ENCODE measurements around the gene TBCCD1. TPM values are rescaled to one million over a fixed set of nuclear protein-coding genes. Genes with fewer than 3 reads are reported as not detected.

Gene TBCCD1
- total and polyA plus RNA-seq, 10 donors = 3.7 to 22.1 (median 12.6) TPM

- intact Hi-C loops (cut with DNase I; ENCODE audit: low total_unique reads) = no loop called here
- TF ChIP-seq, protein P1, sequence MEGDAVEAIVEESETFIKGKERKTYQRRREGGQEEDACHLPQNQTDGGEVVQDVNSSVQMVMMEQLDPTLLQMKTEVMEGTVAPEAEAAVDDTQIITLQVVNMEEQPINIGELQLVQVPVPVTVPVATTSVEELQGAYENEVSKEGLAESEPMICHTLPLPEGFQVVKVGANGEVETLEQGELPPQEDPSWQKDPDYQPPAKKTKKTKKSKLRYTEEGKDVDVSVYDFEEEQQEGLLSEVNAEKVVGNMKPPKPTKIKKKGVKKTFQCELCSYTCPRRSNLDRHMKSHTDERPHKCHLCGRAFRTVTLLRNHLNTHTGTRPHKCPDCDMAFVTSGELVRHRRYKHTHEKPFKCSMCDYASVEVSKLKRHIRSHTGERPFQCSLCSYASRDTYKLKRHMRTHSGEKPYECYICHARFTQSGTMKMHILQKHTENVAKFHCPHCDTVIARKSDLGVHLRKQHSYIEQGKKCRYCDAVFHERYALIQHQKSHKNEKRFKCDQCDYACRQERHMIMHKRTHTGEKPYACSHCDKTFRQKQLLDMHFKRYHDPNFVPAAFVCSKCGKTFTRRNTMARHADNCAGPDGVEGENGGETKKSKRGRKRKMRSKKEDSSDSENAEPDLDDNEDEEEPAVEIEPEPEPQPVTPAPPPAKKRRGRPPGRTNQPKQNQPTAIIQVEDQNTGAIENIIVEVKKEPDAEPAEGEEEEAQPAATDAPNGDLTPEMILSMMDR (IDR thresholded peaks at IDR 0.05 in 8 of 11, conservative IDR thresholded peaks at IDR 0.05 in 3 of 11) = no peak
- TF ChIP-seq POLR2A (IDR thresholded peaks at IDR 0.05) (no peak), POLR2AphosphoS5 (IDR thresholded peaks at IDR 0.05) (no peak)
- 91 to 98% (median 95%) methylated on average over 3 of the region's 3 CpGs for WGBS, 5 donors
- H3K9me3 ChIP-seq = no peaks in the 10 kb centered on the region
- no peaks in the 10 kb centered on the region for H3K27me3 ChIP-seq (replicated peaks in 1 of 7)
- DNase-seq = no peak
- peaks cover 4 to 100% (median 95%) of the 10 kb centered on the region in 6 donors for H3K36me3 ChIP-seq
- no peak overlapping the region for H3K4me3 ChIP-seq
- peaks cover 0 to 25% (median 3%) of the 10 kb centered on the region in 6 donors for H3K4me1 ChIP-seq
- H3K27ac ChIP-seq = no peak overlapping the region
These were observed 13.6 kb upstream of the TBCCD1 start for GRCh38 chr3:186580785-186581184.

GRCh38 chr3:186577521-186577920 lies 10.4 kb upstream of the TBCCD1 start:
- H3K4me3 ChIP-seq = no peak overlapping the region
- no peaks in the 10 kb centered on the region for H3K27me3 ChIP-seq (replicated peaks in 1 of 7)
- WGBS, 5 donors = 57 to 78% (median 70%) methylated on average over 2 of the region's 2 CpGs
- peaks cover 0 to 100% (median 87%) of the 10 kb centered on the region in 6 donors for H3K36me3 ChIP-seq
- H3K4me1 ChIP-seq = peaks cover 4 to 54% (median 16%) of the 10 kb centered on the region in 6 donors
- no peak for DNase-seq
- no peaks in the 10 kb centered on the region for H3K9me3 ChIP-seq
- TF ChIP-seq POLR2AphosphoS5 (IDR thresholded peaks at IDR 0.05) = no peak
- TF ChIP-seq POLR2A (IDR thresholded peaks at IDR 0.05) = no peak
- TF ChIP-seq, protein P1 (IDR thresholded peaks at IDR 0.05 in 8 of 11, conservative IDR thresholded peaks at IDR 0.05 in 3 of 11) = no peak
- H3K27ac ChIP-seq = no peak overlapping the region
- intact Hi-C loops (cut with DNase I; ENCODE audit: low total_unique reads) = loop anchor here (10.0 kb wide), 1 partner anchor 207 kb away; the partner anchor contains the start of gene EIF4A2

GRCh38 chr3:186571644-186572013 lies 4.5 kb upstream of the TBCCD1 start:
- no peak for DNase-seq
- peak overlapping the region; percentile 68 to 92 (median 80) for H3K4me3 ChIP-seq
- peaks cover 0 to 47% (median 32%) of the 10 kb centered on the region in 6 donors for H3K36me3 ChIP-seq
- no peaks in the 10 kb centered on the region for H3K9me3 ChIP-seq
- WGBS, 5 donors = 22 to 35% (median 24%) methylated on average over 2 of the region's 2 CpGs
- H3K27ac ChIP-seq = peak overlapping the region in 7 of 8 donors; percentile 90 to 97 (median 94)
- no peaks in the 10 kb centered on the region for H3K27me3 ChIP-seq (replicated peaks in 1 of 7)
- TF ChIP-seq POLR2AphosphoS5 (IDR thresholded peaks at IDR 0.05) = no peak
- TF ChIP-seq, protein P1 (IDR thresholded peaks at IDR 0.05 in 8 of 11, conservative IDR thresholded peaks at IDR 0.05 in 3 of 11) = no peak
- peaks cover 23 to 84% (median 45%) of the 10 kb centered on the region in 6 donors for H3K4me1 ChIP-seq
- intact Hi-C loops (cut with DNase I; ENCODE audit: low total_unique reads) = loop anchor here (10.0 kb wide), 1 partner anchor 213 kb away; the partner anchor contains the start of gene EIF4A2

DNA sequence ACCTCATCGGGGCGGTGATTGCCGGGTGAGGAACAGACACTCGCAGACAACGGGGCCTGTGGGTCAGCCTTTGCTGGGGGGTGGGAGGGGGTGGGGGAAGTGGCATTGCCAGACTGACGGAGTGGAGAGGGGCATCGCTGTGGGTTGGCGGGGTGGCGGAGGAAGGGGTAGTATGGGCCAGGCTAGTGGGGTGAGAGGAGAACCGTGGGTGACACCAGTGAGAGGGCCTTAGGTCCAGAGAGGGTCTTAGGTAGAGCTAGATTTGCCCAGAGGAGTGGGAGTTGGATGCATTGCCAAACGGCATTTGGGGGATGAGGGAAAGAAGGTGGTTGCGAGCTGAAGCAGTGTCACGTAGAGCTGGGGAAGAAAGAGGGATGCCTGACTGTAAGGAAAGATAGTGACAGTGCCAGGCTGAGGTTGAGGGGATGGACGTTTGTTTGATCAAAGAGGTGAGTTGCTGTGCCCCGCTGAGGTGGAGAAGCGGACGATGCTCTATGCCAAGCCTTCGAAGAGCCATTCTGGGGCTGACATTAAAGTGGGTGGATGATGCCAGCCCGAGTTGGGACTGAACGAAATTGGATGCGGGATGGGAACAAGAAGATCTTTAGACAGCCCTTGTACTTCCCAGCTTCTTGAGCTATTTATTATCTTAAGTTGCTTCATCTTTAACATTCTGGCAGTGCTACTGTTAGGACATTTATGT lies 4.0 kb upstream of the TBCCD1 start:
- peak; percentile 74 for DNase-seq
- WGBS, 5 donors = 6 to 9% (median 8%) methylated on average over 20 to 21 of the region's 21 CpGs
- H3K27ac ChIP-seq = peak overlapping the region; percentile 87 to 97 (median 93)
- no peaks in the 10 kb centered on the region for H3K27me3 ChIP-seq (replicated peaks in 1 of 7)
- TF ChIP-seq, protein P1 (IDR thresholded peaks at IDR 0.05 in 8 of 11, conservative IDR thresholded peaks at IDR 0.05 in 3 of 11) = no peak
- TF ChIP-seq POLR2A (IDR thresholded peaks at IDR 0.05) = no peak
- TF ChIP-seq POLR2AphosphoS5 (IDR thresholded peaks at IDR 0.05) = no peak
- peaks cover 27 to 84% (median 50%) of the 10 kb centered on the region in 6 donors for H3K4me1 ChIP-seq
- intact Hi-C loops (cut with DNase I; ENCODE audit: low total_unique reads) = loop anchor here (10.0 kb wide), 1 partner anchor 214 kb away; the partner anchor contains the start of gene EIF4A2
- H3K4me3 ChIP-seq = peak overlapping the region; percentile 68 to 92 (median 80)
- H3K9me3 ChIP-seq = no peaks in the 10 kb centered on the region
- H3K36me3 ChIP-seq = peaks cover 0 to 42% (median 28%) of the 10 kb centered on the region in 6 donors
